Stimulated activated CD4-positive, alpha-beta T cell treated with anti-CD3 and anti-CD28 coated beads, Interleukin-1b, Interleukin-23, amount 100 ng/mL, for 1 hour (primary cell): ENCODE results near the gene ARID1B.

Experiments used
- DNase-seq, 2 donors: peaks; one replicate each; pipeline ENCODE4 v3.0.0-alpha.2; 2020; ENCODE audit warnings: low read depth in 2 of 2

The ARID1B gene

DNA sequence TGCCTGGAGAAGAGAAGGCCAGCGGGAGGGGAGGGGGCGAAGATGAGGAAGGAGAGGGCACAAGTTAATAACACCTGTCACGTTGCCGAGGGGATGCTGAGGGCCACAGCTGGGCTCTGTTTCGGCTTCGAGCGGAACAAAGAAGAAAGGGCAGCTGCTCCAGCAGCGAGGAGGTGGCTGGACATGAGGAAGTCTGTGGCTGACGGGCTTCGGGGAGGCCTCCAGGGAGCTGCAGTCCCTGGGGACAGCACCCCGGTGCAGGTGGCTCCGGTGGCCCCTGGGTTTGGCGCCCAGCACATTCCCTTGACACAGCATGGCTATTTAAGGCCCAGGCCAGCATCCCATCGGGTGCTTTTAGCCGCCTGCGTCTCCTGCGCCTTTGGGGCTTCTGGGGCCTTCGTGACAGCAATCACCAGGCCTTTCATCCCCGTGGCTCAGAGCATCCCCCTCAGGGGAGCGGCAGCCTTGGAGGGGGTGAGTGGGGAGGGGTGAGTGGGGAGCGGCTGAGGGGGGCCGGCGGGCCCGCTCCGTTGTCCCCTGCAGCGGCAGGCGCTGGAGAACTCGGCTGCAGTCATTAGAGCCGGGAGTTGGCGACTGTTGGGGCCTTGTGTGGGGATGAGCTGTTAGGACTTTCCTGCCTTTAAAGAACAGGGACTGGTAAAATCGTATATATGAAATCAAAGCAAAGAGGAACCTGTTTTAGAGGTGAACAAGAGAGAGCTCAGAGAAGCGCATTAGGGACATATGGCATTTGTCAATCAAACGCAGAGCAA lies 447.2 kb downstream of the ARID1B start:
- DNase-seq = no peak

DNA sequence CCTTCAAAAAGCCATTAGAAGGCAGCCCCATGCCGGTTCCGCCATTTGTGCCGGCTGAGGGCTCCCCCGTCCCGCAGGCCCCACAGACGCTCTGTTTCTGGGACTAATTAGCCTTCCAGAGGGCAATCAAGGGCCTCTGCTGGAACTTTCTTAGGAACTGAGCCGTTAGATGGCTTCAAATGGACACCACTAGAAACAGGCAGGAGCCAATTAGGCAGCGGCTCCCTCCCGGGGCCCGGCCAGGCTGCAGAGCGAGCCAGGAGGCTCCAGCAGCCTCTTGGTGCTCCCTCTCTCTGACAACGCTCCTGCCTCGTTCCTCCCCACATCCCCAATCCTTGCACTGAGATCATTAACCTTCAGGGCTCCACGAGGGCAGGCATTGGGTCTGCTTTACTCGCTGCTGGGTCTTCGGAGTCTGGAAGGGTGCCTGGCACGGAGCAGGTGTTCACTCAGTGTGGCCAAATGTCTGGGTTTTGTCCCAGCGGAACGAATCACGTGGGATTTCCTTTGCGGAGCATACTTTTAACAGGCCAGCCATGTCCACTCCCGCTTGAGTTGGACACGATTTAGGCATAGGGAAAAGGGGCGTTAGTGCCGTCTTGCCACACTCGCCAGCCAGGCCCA lies 447.9 kb downstream of the ARID1B start:
- DNase-seq = no peak

DNA sequence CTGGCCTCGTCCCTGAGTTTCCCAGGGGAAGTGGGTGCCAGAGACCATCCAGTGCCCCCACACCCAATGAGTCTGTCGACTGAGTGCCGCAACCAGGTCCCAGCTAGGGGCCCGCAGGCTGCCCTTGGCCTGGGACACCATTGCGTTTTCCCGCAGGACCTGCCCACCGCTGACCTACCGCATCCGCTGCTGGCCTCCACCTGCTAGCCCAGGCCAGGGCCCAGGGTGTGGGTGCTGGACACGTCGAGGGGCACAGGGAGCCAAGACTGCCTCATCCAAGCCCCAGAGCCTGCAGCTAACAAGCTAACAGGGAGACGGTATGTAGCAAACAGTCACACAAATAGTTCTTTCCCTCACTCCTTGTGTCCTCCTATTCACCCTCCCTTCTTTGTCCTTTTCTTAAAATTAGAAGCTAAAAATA lies 448.4 kb downstream of the ARID1B start:
- no peak for DNase-seq

DNA sequence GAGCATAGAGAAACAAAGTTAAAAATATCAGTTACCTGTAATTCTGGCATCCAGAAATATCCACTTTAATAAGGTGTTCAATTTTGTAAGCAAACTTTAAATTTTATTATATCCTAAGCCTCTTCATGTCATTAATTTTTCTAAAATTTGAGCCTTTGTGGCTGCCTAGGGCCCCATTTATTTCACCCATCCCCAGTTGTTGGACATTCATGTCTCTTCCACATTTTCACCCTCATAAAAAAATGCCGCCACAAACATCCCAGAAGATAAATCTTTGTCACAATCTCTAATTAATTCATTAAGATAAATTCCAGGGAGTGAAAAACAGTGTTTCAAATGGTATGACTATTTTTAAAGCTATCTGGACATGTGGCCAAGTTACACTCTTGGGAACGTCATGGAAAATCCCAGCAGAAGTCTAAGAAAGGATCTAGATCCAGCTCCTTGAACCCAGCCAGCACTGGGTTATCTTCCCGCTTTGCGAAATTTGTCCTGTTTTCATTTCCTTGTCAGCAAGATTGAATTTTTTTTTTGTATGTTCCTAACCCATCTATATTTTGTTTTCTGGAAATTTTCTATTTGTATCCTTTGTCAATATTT lies 448.9 kb downstream of the ARID1B start:
- no peak for DNase-seq

DNA sequence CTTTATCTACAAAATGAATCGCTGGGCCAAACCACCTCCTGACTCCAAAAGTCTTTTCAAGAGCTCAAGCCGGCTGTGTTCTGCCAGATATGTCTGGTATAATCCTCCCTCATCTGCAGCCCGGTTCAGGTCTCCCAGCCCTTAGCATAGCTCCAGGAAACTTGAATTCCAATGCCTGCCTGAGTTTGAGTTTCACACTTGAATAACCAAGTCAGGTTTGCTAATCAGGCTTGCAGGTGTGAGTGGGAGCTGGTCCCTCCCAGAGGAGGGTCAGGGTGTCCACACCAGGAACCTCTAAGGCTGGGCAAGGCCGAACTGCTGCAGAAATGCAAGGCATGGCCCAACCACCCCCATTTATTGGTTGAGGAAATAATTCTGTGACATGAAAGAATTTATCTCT lies 449.6 kb downstream of the ARID1B start:
- no peak for DNase-seq

DNA sequence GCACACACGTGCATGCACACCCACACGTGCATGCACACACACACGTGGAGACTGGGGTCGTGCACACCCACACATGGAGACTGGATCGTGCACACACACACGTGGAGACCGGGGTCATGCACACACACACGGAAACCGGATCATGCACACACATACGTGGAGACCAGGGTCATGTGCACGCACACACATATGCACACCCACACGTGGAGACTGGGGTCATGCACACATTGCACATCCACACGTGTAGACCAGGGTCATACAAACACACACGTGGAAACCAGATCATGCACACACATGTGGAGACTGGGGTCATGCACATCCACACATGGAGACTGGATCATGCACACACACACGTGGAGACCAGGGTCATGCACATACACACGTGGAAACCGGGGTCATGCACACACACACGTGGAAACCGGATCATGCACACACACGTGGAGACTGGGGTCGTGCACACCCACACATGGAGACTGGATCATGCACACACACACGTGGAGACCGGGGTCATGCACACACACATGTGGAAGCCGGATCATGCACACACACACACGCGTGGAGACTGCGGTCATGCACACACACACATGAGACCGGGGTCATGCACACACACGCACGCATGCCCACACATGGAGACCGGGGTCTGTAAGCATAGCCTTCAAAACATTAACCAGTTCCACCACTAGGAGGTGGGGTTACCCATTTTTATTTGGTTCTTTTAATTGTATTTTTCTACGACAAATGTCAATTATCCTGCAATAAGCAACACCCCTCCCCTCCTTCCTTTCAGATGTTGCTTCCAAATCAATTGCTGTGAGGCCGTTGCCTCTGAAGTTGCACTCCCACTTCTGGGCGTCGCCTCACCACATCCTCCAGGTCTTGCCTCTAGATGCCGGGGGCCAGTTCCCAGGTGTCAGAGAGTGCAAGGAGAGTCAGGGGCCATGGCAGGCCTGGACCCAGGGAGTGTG lies 450.3 kb downstream of the ARID1B start:
- DNase-seq = no peak

DNA sequence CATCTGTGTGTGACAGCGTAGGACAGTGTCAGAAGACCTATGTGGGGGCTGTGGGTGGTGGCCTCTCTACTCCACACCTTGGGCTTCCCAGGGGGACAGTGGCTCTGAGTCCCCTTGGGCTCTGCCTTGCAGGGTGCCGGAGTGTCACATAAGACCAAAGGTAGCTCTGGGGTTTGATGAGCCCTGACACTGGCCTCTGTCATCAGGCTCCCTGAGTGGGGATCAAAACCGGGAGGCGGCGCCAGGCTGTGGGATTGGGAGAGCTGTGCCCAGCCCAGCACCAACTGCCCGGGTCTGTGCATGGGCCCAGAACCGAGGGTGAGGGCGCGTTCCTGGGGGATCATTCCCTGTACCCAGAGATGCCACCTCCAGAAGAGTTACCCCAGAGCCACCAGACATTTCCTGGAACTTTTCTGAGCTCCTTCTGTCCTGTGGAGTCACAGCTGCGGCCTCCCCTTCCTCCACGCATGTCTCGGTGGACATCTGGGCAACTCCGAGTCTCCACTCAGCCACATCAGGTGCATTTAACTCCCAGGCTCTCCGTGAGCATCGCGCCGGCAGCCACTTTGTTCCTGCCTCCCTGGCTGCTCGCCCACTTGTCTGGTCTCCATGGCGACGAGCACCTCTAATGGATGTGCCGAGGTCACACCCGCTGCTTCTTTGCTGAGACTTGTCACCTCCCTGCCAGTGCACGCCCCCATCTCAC lies 451.4 kb downstream of the ARID1B start:
- DNase-seq = no peak

DNA sequence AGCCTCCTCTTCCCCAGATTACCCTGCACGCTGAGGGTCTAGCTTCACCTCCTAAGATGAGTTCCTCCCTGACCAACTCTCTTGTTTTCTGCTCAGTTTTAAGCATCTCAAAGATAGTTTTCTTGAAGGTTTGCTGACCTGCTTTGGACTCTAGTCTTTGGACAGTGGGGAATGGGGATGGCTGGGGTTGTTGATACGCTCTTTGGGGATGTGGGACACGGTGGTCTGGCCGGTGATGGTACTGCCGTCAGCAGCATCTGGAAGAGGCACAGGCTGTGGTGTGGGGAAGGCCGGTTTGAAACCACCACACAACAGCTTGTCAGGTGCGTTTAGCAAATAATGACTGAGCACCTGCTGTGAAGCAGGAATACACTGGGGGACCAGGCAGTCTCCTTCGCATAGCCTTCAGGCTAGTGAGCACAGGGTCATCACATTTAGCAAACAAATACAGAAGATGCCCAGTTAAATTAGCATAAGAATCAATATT lies 452.0 kb downstream of the ARID1B start:
- no peak for DNase-seq

DNA sequence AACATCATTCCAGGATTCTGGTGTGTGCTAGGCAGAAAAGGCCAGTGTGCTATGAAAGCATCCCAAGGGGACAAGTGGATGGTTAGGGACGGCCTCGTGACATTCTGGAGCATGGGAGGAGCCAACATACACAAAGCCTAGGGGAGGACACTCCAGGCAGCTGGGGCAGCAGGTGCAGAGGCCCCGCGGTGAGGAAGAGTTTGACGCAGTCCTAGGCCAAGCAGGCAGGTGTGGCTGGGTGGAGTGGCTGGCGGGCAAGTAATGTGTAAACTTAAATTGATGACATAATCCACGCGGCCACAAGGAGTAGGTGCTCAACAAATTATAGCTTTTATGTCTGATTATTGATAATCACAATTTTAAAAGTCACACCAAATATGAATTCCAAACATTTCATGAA lies 452.5 kb downstream of the ARID1B start:
- DNase-seq = no peak

DNA sequence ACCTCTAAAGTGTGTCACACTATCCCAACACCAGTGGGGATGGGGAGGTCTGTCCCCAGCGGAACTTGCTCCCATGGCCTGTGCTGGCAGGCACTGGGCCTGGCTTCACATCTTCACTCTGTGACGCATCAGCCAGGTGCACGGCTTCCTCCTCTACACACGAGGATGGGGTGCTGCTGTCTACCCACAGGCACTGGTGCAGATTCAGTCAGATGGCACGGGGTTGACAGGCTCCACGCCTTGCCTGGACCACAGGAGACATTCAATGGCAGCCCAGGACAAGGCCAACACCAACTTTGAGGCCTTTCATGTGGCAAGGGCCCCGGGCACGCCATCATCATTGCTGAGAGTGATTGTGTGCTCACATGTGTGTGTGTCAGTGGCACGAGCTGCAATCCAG lies 453.7 kb downstream of the ARID1B start:
- no peak for DNase-seq

DNA sequence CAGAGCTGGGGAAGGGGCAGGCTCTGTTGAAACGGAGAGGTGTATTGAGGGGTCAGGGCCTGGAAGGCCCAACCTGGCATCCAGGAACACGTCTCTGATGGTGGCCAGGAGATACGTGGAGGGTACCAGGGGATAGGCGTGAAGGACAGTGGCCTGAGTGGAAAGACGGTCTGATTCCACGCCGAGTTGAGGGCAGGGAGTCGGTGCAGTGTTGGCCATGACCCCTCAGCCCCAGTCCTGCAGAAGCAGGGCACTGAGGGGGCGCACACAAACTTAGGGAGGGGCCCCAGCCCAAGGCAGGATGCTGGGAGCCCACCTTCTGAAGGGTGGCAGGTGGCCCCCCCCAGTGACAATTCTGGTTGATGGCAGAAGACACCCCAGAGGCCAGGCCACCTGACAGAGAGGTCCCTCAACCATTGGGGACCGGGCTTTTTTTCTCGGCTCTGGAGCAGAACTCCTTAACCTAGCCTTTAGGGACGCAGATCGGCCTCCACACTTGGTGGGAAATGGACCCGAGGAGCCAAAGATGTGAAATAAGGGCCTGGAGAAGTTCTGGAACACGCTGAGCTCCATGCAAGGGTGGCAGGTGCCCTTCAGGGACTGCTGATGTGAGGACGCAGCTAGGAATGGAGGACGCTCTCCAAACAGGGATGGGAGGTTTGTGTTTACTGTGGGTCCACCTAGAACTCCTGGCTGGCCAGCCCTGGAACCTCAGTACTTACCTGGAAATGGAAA lies 455.1 kb downstream of the ARID1B start:
- DNase-seq = no peak

DNA sequence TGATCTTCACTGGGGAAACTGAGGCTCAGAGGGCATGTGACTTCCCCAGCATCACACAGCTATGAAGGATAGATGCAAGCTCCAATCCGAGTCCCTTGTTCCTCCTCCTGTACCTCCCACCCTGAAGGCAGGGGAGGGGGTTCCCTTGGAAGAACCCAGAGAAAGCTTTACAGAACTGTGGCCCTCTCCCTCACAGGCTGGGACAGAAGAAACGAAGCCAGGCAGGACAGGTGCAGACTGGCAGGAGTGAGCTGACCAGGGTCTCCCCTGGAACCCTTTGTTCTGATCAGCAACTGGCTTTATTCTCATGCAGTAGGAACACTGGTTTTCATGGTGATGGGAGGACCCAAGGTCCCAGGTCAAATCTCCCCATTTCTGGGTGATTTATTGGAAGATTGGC lies 456.0 kb downstream of the ARID1B start:
- DNase-seq = no peak

DNA sequence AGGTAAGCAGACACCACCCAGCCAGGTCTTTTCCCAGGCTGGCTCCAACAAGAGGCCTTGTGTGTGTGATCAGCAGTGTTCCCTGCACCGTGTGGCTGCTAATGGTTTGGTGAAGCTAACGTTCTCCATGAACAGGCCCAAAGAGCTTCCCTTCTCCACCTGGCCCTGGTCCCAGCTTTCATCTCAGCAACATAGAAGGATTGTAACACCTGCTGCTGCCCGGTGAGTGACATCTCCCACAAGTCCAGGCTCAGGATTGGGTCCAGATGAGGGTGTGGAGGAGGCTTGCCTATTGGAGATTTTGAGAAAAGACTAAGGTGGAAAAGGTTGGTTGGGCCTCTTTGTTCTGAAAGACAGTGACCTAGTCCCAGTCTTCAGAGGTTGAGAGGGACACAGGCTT lies 456.5 kb downstream of the ARID1B start:
- DNase-seq = no peak

DNA sequence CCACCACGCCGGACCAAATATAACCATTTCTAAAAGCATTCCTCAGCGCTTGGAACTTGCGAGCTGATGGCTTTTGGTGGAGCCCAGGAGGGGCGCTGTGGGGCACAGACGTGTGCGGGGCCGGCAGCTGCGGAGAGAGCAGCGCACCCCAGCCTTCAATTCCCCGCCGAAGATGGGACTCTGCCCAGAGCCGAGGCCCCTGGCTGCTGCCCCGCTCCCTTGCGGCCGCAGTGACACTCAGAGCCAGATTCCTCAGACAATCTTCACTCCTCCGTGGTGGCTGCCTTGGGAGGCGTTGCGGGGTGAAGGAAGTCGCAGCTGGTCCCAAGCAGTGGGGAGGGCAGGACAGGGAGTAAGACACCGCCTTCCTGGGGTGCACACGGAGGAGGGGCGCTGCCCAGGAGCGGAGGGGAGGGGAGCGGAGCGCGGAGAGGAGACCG lies 458.4 kb downstream of the ARID1B start:
- peak in 1 of 2 donors; percentile 21 for DNase-seq

DNA sequence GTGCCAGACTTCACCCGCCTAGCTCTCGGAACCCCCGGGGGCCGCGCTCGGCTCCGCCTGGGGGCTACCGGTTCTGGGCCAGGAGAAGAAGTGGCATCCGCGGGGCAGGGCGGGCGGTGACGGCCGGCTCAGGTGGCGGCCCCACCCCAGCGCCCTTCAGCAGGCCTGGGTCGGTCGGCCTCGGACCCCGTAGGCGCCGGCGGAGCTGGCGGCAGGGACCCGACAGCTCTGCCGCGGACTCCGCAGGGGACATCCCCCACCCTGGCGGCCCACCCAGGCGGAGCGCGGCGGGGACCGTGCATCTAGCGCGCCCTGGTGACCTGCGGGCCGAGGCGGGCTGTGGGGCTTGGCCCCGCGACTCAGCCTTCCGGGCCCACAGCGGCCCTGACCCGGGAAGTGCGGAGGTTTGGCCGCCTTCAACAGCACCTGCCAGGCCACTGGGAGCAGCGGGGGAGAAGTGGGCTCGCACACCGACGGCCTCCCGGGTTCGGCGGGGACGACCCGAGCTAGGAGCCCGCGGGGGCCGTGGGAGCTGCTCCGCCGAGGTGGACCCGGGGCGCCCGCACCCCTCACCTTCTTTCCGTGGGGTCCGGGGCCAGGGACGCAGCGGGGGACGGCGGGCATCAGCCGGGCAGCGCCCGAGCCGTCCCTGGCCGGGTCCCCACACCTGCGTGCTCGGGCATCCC lies 459.0 kb downstream of the ARID1B start:
- no peak for DNase-seq

DNA sequence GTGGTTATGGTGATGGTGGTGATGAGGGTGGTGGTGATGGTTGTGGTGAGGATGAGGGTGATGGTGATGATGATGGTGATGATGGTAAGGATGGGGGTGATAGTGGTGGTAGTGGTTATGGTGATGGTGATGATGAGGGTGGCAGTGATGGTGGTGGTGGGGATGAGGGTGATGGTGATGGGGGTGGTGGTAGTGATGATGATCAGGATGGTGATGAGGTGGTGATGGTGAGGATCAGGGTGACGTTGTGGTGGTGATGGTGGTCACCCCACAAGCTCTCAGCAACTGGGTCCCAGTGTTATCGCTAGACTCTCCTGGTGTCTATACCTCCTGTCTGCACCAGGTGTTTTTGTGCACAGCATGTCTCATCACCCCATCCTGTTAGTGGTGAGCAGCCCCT lies 461.2 kb downstream of the ARID1B start:
- DNase-seq = no peak

DNA sequence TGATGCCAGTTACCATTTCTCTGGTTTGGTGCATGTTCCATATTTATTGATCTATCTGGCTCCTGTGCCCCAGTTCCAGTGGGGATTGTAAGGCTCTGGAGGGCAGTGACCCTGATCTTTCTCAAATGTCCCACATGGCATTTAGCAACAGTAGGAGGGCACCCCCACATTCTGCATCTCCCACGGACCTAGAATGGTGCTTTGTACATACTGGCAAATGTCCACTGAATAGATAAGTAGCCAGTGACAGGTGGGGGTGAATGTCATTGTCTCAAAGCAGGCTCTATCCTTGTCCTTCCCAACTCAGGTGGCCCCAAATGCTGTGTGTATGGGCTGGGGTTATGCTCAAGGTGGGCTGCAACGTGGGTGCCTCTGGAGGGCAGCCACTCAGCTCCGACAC lies 462.0 kb downstream of the ARID1B start:
- no peak for DNase-seq

DNA sequence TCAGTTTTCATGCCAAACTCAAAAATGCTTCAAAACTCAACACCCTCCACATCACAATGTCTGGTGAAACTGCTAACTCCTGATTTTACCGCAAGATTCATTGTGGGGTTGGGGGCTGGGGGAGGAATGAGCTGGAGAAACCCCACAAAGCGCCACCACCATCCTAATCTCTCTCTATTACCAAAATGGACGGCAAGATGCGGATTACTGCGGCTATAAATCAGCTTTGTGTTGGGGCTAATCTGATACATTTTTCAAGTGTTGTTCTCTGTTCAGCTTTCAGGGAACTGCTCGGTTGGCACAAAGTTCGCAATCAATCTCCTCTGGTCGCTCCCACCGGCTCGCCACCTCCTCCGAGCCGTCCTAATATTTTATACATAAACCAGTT lies 462.5 kb downstream of the ARID1B start:
- no peak for DNase-seq

DNA sequence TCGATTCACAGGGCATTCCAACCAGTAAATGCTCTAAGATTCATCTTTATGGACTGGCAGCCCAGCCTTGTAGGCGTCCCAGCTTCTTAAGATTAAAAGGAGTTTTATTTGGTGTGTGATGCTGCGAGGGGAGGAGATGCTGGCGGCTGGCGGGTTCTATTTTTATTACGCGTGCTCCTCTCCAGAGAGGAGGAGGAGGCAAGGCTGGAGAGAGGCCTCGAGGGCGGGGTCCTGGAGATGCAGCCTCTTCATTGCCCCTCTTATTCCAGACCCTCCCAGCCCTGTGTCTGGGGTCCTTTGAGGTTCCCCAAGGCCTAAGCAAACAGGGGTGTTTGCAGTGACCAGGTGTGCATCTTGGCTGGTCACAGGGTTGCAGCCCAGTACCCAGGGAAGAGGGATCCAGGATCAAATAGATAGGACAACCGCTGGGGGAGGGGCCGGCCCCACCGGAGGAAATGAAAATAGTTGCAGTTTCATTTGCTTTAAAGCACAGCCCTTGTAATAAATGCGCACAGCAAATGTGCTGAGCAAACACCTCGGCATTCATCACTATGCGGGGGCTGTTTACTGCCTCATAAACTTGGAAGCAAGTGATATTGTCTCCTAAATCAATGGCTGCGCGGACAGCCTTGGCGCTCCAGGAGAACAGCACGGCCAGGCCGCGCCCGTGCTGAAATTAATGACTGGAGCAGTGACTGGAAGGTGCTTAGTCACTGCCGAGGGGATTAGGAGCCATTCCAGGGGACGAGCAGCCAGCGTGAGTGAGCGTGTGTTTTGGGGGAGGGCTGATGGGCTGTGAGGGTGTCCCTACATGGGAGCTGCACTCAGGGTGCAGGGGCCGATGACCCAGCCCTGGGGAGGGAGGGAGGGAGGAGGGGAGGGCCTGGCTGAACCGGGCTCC lies 463.1 kb downstream of the ARID1B start:
- no peak for DNase-seq
